CD4-positive, CD25-positive, alpha-beta regulatory T cell (primary cell): ENCODE data around the gene MYT1. TPM values are rescaled to one million over a fixed set of nuclear protein-coding genes. Genes with fewer than 3 reads are reported as not detected.

Source experiments
- ATAC-seq, 2 donors: fragments of 150-1000 bp; cut with Tn5 transposase; one replicate each; pipeline ENCODE4 v1.10.0; 2021; ENCODE audit warnings: low read depth in 2 of 2, moderate number of reproducible peaks in 2 of 2, moderate library complexity in 1 of 2
- DNase-seq, 3 donors: peaks; one replicate each; pipeline versions ENCODE4 v3.0.0 to v3.0.0-alpha.2; 2012 to 2022; ENCODE audit warnings: mixed read lengths in 1 of 3
- H3K27ac ChIP-seq: one replicate; pipeline ENCODE4 v1.7.0; 2013; ENCODE audit warnings: mild to moderate bottlenecking, low read length; ENCODE audit not compliant: insufficient read depth, poor library complexity, severe bottlenecking
- H3K27me3 ChIP-seq: one replicate; pipeline ENCODE4 v1.7.0; 2013; ENCODE audit warnings: low read length; ENCODE audit not compliant: control insufficient read depth, insufficient read depth
- H3K36me3 ChIP-seq: one replicate; pipeline ENCODE4 v1.7.0; 2013; ENCODE audit warnings: mild to moderate bottlenecking, low read length, moderate library complexity; ENCODE audit not compliant: control insufficient read depth, insufficient read depth
- H3K4me1 ChIP-seq: 2 replicates; pipeline ENCODE4 v1.7.0; 2013; ENCODE audit warnings: mild to moderate bottlenecking, low read length; ENCODE audit not compliant: insufficient read depth, control insufficient read depth, poor library complexity, severe bottlenecking
- H3K4me3 ChIP-seq: one replicate; pipeline ENCODE4 v1.7.0; 2013; ENCODE audit warnings: low read depth, mild to moderate bottlenecking, low read length, moderate library complexity
- H3K9me3 ChIP-seq, 2 experiments: 1 replicate in 1 of 2; 2 replicates in 1 of 2; pipeline ENCODE4 v1.7.0; 2013; ENCODE audit warnings: low read length in 2 of 2, mild to moderate bottlenecking in 1 of 2, moderate library complexity in 1 of 2; ENCODE audit not compliant: control insufficient read depth in 2 of 2
- H3K27ac Mint-ChIP-seq, 3 donors: one replicate each; pipeline ENCODE4 v1.8.0; 2020 to 2022; ENCODE audit warnings: mild to moderate bottlenecking in 3 of 3, mixed read lengths in 3 of 3, moderate library complexity in 2 of 3
- H3K27me3 Mint-ChIP-seq: one replicate; pipeline ENCODE4 v1.8.0; 2022; ENCODE audit warnings: mild to moderate bottlenecking, mixed read lengths
- H3K36me3 Mint-ChIP-seq: one replicate; pipeline ENCODE4 v1.8.0; 2020; ENCODE audit warnings: mixed read lengths
- H3K4me1 Mint-ChIP-seq, 4 donors: one replicate each; pipeline ENCODE4 v1.8.0; 2020 to 2022; ENCODE audit warnings: mixed read lengths in 4 of 4, mild to moderate bottlenecking in 1 of 4
- H3K4me3 Mint-ChIP-seq, 4 donors: one replicate each; pipeline ENCODE4 v1.8.0; 2020 to 2022; ENCODE audit warnings: mild to moderate bottlenecking in 4 of 4, mixed read lengths in 4 of 4, moderate library complexity in 3 of 4
- H3K9me3 Mint-ChIP-seq, 7 donors: one replicate each; pipeline ENCODE4 v1.8.0; 2020 to 2022; ENCODE audit warnings: mixed read lengths in 7 of 7, mild to moderate bottlenecking in 3 of 7, moderate library complexity in 2 of 7
- polyA plus RNA-seq, 4 donors: library from polyadenylated mRNA; unstranded; fragments of 300-500 nt; fragmentation: Illumina TruSeq; gene quantifications; one replicate each; pipeline ENCODE4 v1.2.3, GENCODE V29; 2021
- total RNA-seq: library from RNA; stranded (reverse); gene quantifications from one replicate; pipeline ENCODE4 v1.2.3, GENCODE V29; 2022

MYT1 gene
- total and polyA plus RNA-seq, 5 donors from 2014 or later, result 0.14 TPM; not detected in 4

DNA sequence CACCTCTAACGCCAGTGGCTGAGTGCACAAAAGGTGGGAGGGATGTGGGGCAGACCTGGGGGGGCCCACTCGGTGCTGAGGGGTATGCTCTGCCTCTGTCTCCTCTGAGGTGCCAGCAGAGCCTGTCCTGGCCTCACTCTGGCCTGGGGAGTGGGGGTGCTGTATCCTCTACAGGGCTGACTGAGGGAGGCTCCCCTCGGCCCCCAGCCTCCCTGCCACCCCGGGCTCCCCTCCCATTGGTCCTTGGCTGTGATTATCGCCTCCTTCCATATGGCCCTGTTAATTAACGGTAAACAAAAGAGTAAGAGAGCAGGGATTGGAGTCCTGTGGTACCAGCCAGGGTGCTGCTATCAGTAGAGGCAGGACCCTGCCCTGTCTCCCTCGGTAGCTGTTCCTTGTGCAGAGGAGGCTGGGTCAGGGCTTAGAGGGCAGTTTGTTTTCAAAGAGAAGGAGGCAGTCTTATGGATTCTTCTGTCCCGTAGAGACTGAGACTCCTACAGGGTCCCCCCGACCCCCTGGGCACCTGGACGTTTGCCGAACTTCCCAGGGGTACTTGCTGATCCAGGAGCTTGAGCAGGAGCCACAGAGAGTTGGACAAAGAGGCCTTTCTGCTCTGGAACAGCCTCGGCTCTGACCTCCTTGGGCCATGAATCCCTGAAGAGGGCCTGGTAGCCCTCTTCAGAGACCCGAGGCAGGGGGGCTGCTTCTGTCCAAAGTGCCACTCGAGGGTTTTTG is 1.8 kb downstream of the MYT1 start:
- peaks cover 2% of the 10 kb centered on the region for H3K27me3 ChIP-seq
- H3K9me3 Mint-ChIP-seq, result peaks cover 0 to 3% (median 0%) of the 10 kb centered on the region in 7 donors

GRCh38 chr20:64166721-64167615 is 2.7 kb downstream of the MYT1 start:
- peaks cover 2% of the 10 kb centered on the region for H3K27me3 ChIP-seq
- H3K27ac Mint-ChIP-seq, result peak overlapping the region in 1 of 3 donors; percentile 86

More for the DNA sequence above, 1.8 kb downstream of the MYT1 start:
- Histone ChIP-seq H3K27ac (no peak overlapping the region), H3K4me1 (no peaks in the 10 kb centered on the region), H3K36me3 (no peaks in the 10 kb centered on the region), H3K9me3 (no peaks in the 10 kb centered on the region), H3K4me3 (no peak overlapping the region)
- no peak overlapping the region for H3K27ac Mint-ChIP-seq
- no peak overlapping the region for H3K4me3 Mint-ChIP-seq
- peaks cover 3% of the 10 kb centered on the region for H3K36me3 Mint-ChIP-seq
- H3K4me1 Mint-ChIP-seq, result no peaks in the 10 kb centered on the region
- DNase-seq (no peak), ATAC-seq (no peak)
- peaks cover 37% of the 10 kb centered on the region for H3K27me3 Mint-ChIP-seq

GRCh38 chr20:64167676-64168075 is 3.4 kb downstream of the MYT1 start:
- H3K4me1 Mint-ChIP-seq, result no peaks in the 10 kb centered on the region
- ATAC-seq, result no peak

More at GRCh38 chr20:64166721-64167615, 2.7 kb downstream of the MYT1 start:
- Mint-ChIP-seq H3K27me3 (peaks cover 29% of the 10 kb centered on the region), H3K9me3 (peaks cover 0 to 3% (median 0%) of the 10 kb centered on the region in 7 donors), H3K4me3 (no peak overlapping the region), H3K36me3 (no peaks in the 10 kb centered on the region), H3K4me1 (no peaks in the 10 kb centered on the region)
- Histone ChIP-seq H3K9me3 (no peaks in the 10 kb centered on the region), H3K4me3 (no peak overlapping the region), H3K4me1 (no peaks in the 10 kb centered on the region), H3K36me3 (no peaks in the 10 kb centered on the region), H3K27ac (no peak overlapping the region)
- ATAC-seq (no peak), DNase-seq (no peak)

GRCh38 chr20:64168381-64169090 is 4.3 kb downstream of the MYT1 start:
- H3K4me1 Mint-ChIP-seq, result no peaks in the 10 kb centered on the region
- H3K4me1 ChIP-seq, result no peaks in the 10 kb centered on the region
- peaks cover 14% of the 10 kb centered on the region for H3K27me3 Mint-ChIP-seq
- DNase-seq (no peak), ATAC-seq (no peak)
- peaks cover 0 to 4% (median 0%) of the 10 kb centered on the region in 7 donors for H3K9me3 Mint-ChIP-seq
- H3K36me3 Mint-ChIP-seq, result no peaks in the 10 kb centered on the region
- H3K36me3 ChIP-seq, result no peaks in the 10 kb centered on the region
- H3K4me3 ChIP-seq, result no peak overlapping the region
- H3K27me3 ChIP-seq, result no peaks in the 10 kb centered on the region
- no peak overlapping the region for H3K4me3 Mint-ChIP-seq
- no peak overlapping the region for H3K27ac Mint-ChIP-seq
- H3K27ac ChIP-seq, result no peak overlapping the region
- H3K9me3 ChIP-seq, result no peaks in the 10 kb centered on the region

More at GRCh38 chr20:64167676-64168075, 3.4 kb downstream of the MYT1 start:
- no peak overlapping the region for H3K27ac ChIP-seq
- Mint-ChIP-seq H3K27me3 (peaks cover 22% of the 10 kb centered on the region), H3K36me3 (no peaks in the 10 kb centered on the region), H3K27ac (no peak overlapping the region), H3K9me3 (peaks cover 0 to 3% (median 0%) of the 10 kb centered on the region in 7 donors), H3K4me3 (no peak overlapping the region)
- no peaks in the 10 kb centered on the region for H3K27me3 ChIP-seq
- no peaks in the 10 kb centered on the region for H3K4me1 ChIP-seq
- no peak overlapping the region for H3K4me3 ChIP-seq
- no peak for DNase-seq
- no peaks in the 10 kb centered on the region for H3K36me3 ChIP-seq
- H3K9me3 ChIP-seq, result no peaks in the 10 kb centered on the region

DNA sequence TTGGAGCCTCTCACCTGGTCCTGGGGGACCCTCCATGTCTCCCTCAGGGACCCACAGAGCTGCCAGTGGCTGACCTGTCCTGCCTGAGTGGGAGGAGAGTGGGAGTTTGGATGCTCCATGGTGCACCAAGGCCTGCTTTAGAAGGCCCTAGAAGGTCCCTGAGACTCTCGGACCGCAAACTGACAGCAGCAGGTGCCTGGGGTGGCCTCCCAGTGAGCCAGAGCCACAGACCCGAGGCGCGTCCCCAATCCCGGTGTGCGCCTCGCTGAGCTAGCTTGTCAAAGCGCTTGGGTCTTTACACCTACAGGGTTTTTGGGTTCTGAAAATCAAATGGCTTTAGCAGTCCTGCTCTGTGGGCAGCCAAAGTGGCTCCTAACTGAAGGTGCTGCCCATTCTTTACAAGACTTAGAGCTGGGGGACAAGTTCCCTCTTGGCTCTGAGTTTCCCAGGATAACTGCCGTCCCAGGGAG is 4.9 kb downstream of the MYT1 start:
- no peak for DNase-seq
- no peaks in the 10 kb centered on the region for H3K27me3 ChIP-seq
- Mint-ChIP-seq H3K9me3 (peaks cover 0 to 4% (median 0%) of the 10 kb centered on the region in 7 donors), H3K27ac (no peak overlapping the region), H3K4me3 (no peak overlapping the region), H3K36me3 (no peaks in the 10 kb centered on the region), H3K27me3 (peaks cover 9% of the 10 kb centered on the region), H3K4me1 (no peaks in the 10 kb centered on the region)
- no peak overlapping the region for H3K4me3 ChIP-seq
- no peaks in the 10 kb centered on the region for H3K36me3 ChIP-seq
- H3K27ac ChIP-seq, result no peak overlapping the region
- H3K4me1 ChIP-seq, result no peaks in the 10 kb centered on the region
- H3K9me3 ChIP-seq, result no peaks in the 10 kb centered on the region
- ATAC-seq, result no peak

- DNase-seq (no peak), ATAC-seq (no peak)
- Histone ChIP-seq H3K27ac (no peak overlapping the region), H3K9me3 (no peaks in the 10 kb centered on the region), H3K36me3 (no peaks in the 10 kb centered on the region), H3K27me3 (no peaks in the 10 kb centered on the region), H3K4me1 (no peaks in the 10 kb centered on the region), H3K4me3 (no peak overlapping the region)
- Mint-ChIP-seq H3K27ac (no peak overlapping the region), H3K9me3 (peaks cover 0 to 3% (median 0%) of the 10 kb centered on the region in 7 donors), H3K4me1 (no peaks in the 10 kb centered on the region), H3K27me3 (peaks cover 7% of the 10 kb centered on the region), H3K4me3 (no peak overlapping the region), H3K36me3 (no peaks in the 10 kb centered on the region)
Measured at GRCh38 chr20:64171211-64171610, 7.0 kb downstream of the MYT1 start.

- Mint-ChIP-seq H3K27me3 (peaks cover 3% of the 10 kb centered on the region), H3K27ac (no peak overlapping the region), H3K4me1 (no peaks in the 10 kb centered on the region), H3K4me3 (no peak overlapping the region), H3K36me3 (no peaks in the 10 kb centered on the region), H3K9me3 (peaks cover 0 to 3% (median 0%) of the 10 kb centered on the region in 7 donors)
- no peak for DNase-seq
- Histone ChIP-seq H3K27me3 (no peaks in the 10 kb centered on the region), H3K36me3 (no peaks in the 10 kb centered on the region), H3K9me3 (no peaks in the 10 kb centered on the region), H3K4me1 (no peaks in the 10 kb centered on the region), H3K4me3 (no peak overlapping the region), H3K27ac (no peak overlapping the region)
- ATAC-seq, result no peak
Measured at GRCh38 chr20:64173116-64173515, 8.9 kb downstream of the MYT1 start.
